Activated CD8-positive, alpha-beta memory T cell treated with anti-CD3 and anti-CD28 coated beads for 4 hours (primary cell): ENCODE data around the gene ATG4D.
"Not testable (repeated sequence)": the region's sequence is repeated elsewhere in the genome, so short reads cannot be mapped to it uniquely, and the experiment has no call there.

Source experiments
- DNase-seq, 2 donors: peaks; one replicate each; pipeline ENCODE4 v3.0.0-alpha.2; 2020; ENCODE audit warnings: low read depth in 2 of 2

ATG4D gene

GRCh38 chr19:10552510-10553053 is 8.9 kb downstream of the ATG4D start:
- DNase-seq = no peak

GRCh38 chr19:10553087-10553667 is 9.5 kb downstream of the ATG4D start:
- no peak for DNase-seq

GRCh38 chr19:10553943-10554381 is 10.3 kb downstream of the ATG4D start:
- peak in 1 of 2 donors; percentile 36 for DNase-seq

GRCh38 chr19:10554760-10555609 is 11.3 kb downstream of the ATG4D start:
- DNase-seq = no peak

- DNase-seq = no peak
These were observed 11.9 kb downstream of the ATG4D start for GRCh38 chr19:10555610-10555973.

- DNase-seq = no peak
These were observed 14.0 kb downstream of the ATG4D start for GRCh38 chr19:10557603-10558197.

GRCh38 chr19:10560154-10560553 is 16.4 kb downstream of the ATG4D start:
- DNase-seq = no peak

- DNase-seq = no peak
These were observed 18.9 kb downstream of the ATG4D start for GRCh38 chr19:10562609-10563008.

- DNase-seq = no peak
These were observed 21.4 kb downstream of the ATG4D start for GRCh38 chr19:10565028-10565566.

- DNase-seq = peak; percentile 98
These were observed 22.1 kb downstream of the ATG4D start, which contains the start of gene KRI1 for GRCh38 chr19:10565567-10566407. Gene KRI1 (minus strand): TSS chr19:10566010. CDS start chr19:10565999, 11 bp downstream.

GRCh38 chr19:10566408-10566657 is 22.6 kb downstream of the ATG4D start:
- no peak for DNase-seq

GRCh38 chr19:10566658-10567410 is 23.1 kb downstream of the ATG4D start:
- peak in 1 of 2 donors; percentile 49 for DNase-seq

- no peak for DNase-seq
These were observed 24.0 kb downstream of the ATG4D start for GRCh38 chr19:10567656-10568055.

GRCh38 chr19:10568062-10568825 is 24.5 kb downstream of the ATG4D start:
- no peak for DNase-seq

- DNase-seq = peak; percentile 99
These were observed 25.3 kb downstream of the ATG4D start, which contains the start of gene CDKN2D for GRCh38 chr19:10568826-10569651. Gene CDKN2D (minus strand): TSS chr19:10568979. CDS start chr19:10568653, 326 bp downstream.

- not testable (repeated sequence) for DNase-seq
These were observed 30.1 kb downstream of the ATG4D start for GRCh38 chr19:10573793-10574192.

GRCh38 chr19:10574462-10574861 is 30.8 kb downstream of the ATG4D start:
- no peak for DNase-seq

GRCh38 chr19:10575011-10575716 is 31.5 kb downstream of the ATG4D start:
- DNase-seq = no peak
